ENCODE data around the gene ING1.
A peak's percentile ranks its signal among the peaks of the same experiment; 100 is the strongest.
"Not testable (repeated sequence)": the region's sequence is repeated elsewhere in the genome, so short reads cannot be mapped to it uniquely, and the experiment has no call there.

ING1 gene

GRCh38 chr13:110690516-110690915, 23.0 kb upstream of the ING1 start:
- H3K4me3 ChIP-seq (ENCODE audit: low read depth, low read length) = no peak overlapping the region

- not testable (repeated sequence) for H3K4me3 ChIP-seq (ENCODE audit: low read depth, low read length)
Measured at GRCh38 chr13:110695774-110696173, 17.7 kb upstream of the ING1 start.

GRCh38 chr13:110696776-110697175, 16.7 kb upstream of the ING1 start:
- H3K4me3 ChIP-seq (ENCODE audit: low read depth, low read length) = no peak overlapping the region

GRCh38 chr13:110697842-110698241, 15.7 kb upstream of the ING1 start:
- H3K4me3 ChIP-seq (ENCODE audit: low read depth, low read length) = no peak overlapping the region

GRCh38 chr13:110698689-110699088, 14.8 kb upstream of the ING1 start:
- H3K4me3 ChIP-seq (ENCODE audit: low read depth, low read length) = no peak overlapping the region

- H3K4me3 ChIP-seq (ENCODE audit: low read depth, low read length) = no peak overlapping the region
Measured at GRCh38 chr13:110699148-110700145, 14.1 kb upstream of the ING1 start.

GRCh38 chr13:110700186-110700585, 13.3 kb upstream of the ING1 start:
- H3K4me3 ChIP-seq (ENCODE audit: low read depth, low read length) = no peak overlapping the region

- H3K4me3 ChIP-seq (ENCODE audit: low read depth, low read length) = no peak overlapping the region
Measured at GRCh38 chr13:110700641-110701040, 12.9 kb upstream of the ING1 start.

GRCh38 chr13:110701061-110701460, 12.4 kb upstream of the ING1 start:
- H3K4me3 ChIP-seq (ENCODE audit: low read depth, low read length) = not testable (repeated sequence)

GRCh38 chr13:110702089-110702488, 11.4 kb upstream of the ING1 start:
- no peak overlapping the region for H3K4me3 ChIP-seq (ENCODE audit: low read depth, low read length)

- no peak overlapping the region for H3K4me3 ChIP-seq (ENCODE audit: low read depth, low read length)
Measured at GRCh38 chr13:110702591-110703526, 10.6 kb upstream of the ING1 start.

- H3K4me3 ChIP-seq (ENCODE audit: low read depth, low read length) = peak overlapping the region; percentile 65
Measured at GRCh38 chr13:110705356-110705825, 8.1 kb upstream of the ING1 start.

- peak within 1 kb of the TSS; percentile 65 for H3K4me3 ChIP-seq (ENCODE audit: low read depth, low read length)
Measured at GRCh38 chr13:110705826-110706569, 7.5 kb upstream of the ING1 start, which contains the start of gene CARS2. Gene CARS2 (minus strand): TSS chr13:110706116. CDS start chr13:110706093, 23 bp downstream.

GRCh38 chr13:110706570-110707372, 6.7 kb upstream of the ING1 start:
- H3K4me3 ChIP-seq (ENCODE audit: low read depth, low read length) = peak overlapping the region; percentile 51

- peak overlapping the region; percentile 88 for H3K4me3 ChIP-seq (ENCODE audit: low read depth, low read length)
Measured at GRCh38 chr13:110712081-110712848, 1.2 kb upstream of the ING1 start.

- H3K4me3 ChIP-seq (ENCODE audit: low read depth, low read length) = peak overlapping the region; percentile 88
Measured at GRCh38 chr13:110712849-110713641, 455 bp upstream of the ING1 start.

GRCh38 chr13:110713981-110714796, 689 bp downstream of the ING1 start:
- peak overlapping the region; percentile 84 for H3K4me3 ChIP-seq (ENCODE audit: low read depth, low read length)

All from iPS-11a (cell line).